GM12874 (cell line): ENCODE data around the gene ADAD2.

ENCODE experiments used
- TF ChIP-seq, protein P1 (sequence below): IDR thresholded peaks from 2 replicates; pipeline ENCODE4 v1.5.1; 2011; ENCODE audit warnings: low read depth, mild to moderate bottlenecking, control low read depth, low read length, moderate library complexity; ENCODE audit not compliant: insufficient read depth

The ADAD2 gene

GRCh38 chr16:84237994-84238750 is 47.2 kb downstream of the ADAD2 start:
- TF ChIP-seq, protein P1, sequence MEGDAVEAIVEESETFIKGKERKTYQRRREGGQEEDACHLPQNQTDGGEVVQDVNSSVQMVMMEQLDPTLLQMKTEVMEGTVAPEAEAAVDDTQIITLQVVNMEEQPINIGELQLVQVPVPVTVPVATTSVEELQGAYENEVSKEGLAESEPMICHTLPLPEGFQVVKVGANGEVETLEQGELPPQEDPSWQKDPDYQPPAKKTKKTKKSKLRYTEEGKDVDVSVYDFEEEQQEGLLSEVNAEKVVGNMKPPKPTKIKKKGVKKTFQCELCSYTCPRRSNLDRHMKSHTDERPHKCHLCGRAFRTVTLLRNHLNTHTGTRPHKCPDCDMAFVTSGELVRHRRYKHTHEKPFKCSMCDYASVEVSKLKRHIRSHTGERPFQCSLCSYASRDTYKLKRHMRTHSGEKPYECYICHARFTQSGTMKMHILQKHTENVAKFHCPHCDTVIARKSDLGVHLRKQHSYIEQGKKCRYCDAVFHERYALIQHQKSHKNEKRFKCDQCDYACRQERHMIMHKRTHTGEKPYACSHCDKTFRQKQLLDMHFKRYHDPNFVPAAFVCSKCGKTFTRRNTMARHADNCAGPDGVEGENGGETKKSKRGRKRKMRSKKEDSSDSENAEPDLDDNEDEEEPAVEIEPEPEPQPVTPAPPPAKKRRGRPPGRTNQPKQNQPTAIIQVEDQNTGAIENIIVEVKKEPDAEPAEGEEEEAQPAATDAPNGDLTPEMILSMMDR = no peak

- TF ChIP-seq, protein P1 = no peak
Observed at GRCh38 chr16:84239141-84239769, 48.3 kb downstream of the ADAD2 start.

DNA sequence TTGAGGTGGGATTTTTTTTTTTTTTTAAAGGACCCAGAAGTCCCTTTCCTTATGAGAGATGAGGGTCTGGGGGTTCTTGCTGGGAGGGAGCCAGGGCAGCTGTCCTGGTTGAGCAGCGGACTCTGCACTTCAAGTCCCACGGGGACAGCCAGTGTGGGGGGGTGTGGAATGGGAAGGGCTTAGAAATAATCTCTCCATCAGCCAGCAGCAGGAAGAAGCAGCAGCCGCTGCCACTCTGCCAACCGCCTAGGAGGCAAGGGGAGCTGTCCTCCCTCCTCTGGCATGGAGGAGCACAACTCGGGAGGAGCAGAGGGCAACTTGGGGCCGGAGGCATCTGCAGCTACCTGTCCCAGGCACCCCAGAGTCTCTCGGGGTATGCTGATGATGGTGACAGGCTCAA is 49.0 kb downstream of the ADAD2 start, which contains the start of gene KCNG4:
TSS of gene KCNG4 (minus strand) at position 104 of the 400 bp plus-strand sequence. CDS start 2,527 bp downstream, outside the sequence.
- TF ChIP-seq, protein P1 = no peak

DNA sequence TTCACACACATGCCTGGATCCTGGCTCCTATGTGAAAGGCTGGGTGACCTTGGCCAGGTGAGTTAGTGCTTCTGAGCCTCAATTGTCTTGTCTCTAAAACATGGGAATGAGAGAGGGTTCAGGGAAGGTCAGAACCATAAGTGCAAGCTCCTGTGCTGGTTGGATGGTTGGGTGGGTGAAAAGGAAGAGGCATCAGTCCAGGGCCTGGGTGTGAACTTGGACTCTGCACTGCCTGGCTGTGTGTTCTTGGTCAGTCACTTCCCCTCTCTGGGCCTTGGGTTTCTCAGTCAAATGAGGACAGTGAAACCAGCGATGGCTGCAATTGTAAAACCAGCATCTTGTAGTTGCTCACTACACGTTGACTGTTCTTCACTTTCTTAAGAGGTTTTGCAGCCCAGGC is 49.5 kb downstream of the ADAD2 start:
- TF ChIP-seq, protein P1 = no peak

- TF ChIP-seq, protein P1 = no peak
Observed at GRCh38 chr16:84241778-84242177, 50.8 kb downstream of the ADAD2 start.

DNA sequence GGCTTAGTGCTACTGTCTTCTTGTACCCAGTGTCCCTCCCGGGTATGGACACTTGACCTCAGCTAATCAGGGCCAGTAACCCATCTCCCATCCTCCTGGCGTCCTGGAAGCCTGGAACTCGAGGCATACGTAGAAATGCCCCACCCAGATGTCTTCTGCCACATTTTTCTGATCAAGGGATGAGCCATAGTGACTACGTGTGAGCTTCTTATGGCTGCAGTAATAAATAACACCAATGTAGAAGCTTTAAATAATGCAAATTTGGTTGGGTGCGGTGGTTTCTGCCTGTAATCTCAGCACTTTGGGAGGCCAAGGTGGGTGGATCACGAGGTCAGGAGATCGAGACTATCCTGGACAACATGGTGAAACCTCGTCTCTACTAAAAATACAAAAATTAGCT is 51.9 kb downstream of the ADAD2 start:
- TF ChIP-seq, protein P1 = no peak

- TF ChIP-seq, protein P1 = no peak
Observed at GRCh38 chr16:84243732-84244131, 52.8 kb downstream of the ADAD2 start.
